Gastroesophageal sphincter (tissue), 4 donors: Measurements from ENCODE around the gene UBFD1. TPM values are rescaled to one million over a fixed set of nuclear protein-coding genes. Genes with fewer than 3 reads are reported as not detected.
"Not testable (repeated sequence)": the region's sequence is repeated elsewhere in the genome, so short reads cannot be mapped to it uniquely, and the experiment has no call there.

Experiments
- ATAC-seq: fragments of 150-250 bp; one replicate; pipeline ENCODE4 v1.9.1; 2016; ENCODE audit warnings: mild to moderate bottlenecking, moderate library complexity
- H3K27ac ChIP-seq, 4 donors: fragments of 200-600 bp; sonication (generic) in 3 of 4; 1 replicate in 3 of 4; 2 replicates in 1 of 4; pipeline ENCODE4 v1.5.1; 2016 to 2019
- H3K27me3 ChIP-seq: fragments of 200-600 bp; sonication (generic); one replicate; pipeline ENCODE4 v1.5.1; 2019
- H3K36me3 ChIP-seq, 2 donors: fragments of 200-600 bp; sonication (generic); one replicate each; pipeline ENCODE4 v1.5.1; 2019; ENCODE audit warnings: control low read depth in 1 of 2
- H3K4me1 ChIP-seq, 3 donors: fragments of 200-600 bp; sonication (generic); 1 replicate in 2 of 3; 2 replicates in 1 of 3; pipeline ENCODE4 v1.5.1; 2016 to 2019; ENCODE audit warnings: control low read depth in 2 of 3
- H3K4me3 ChIP-seq, 2 donors: fragments of 200-600 bp; sonication (generic); one replicate each; pipeline ENCODE4 v1.5.1; 2019; ENCODE audit warnings: mild to moderate bottlenecking in 1 of 2, moderate library complexity in 1 of 2
- H3K9me3 ChIP-seq, 3 donors: fragments of 200-600 bp; sonication (generic); one replicate each; pipeline ENCODE4 v1.5.1; 2017 to 2019; ENCODE audit warnings: control low read depth in 2 of 3
- EP300 ChIP-seq: sonication (generic); formaldehyde crosslinking; IDR thresholded peaks from one replicate; pipeline ENCODE4 v1.6.1; 2017; ENCODE audit warnings: antibody characterized with exemption, mild to moderate bottlenecking
- POLR2A ChIP-seq, 2 donors: fragments of 450-650 bp; IDR thresholded peaks; one replicate each; pipeline ENCODE4 v1.6.1; 2017; ENCODE audit warnings: antibody characterized with exemption in 2 of 2, mild to moderate bottlenecking in 2 of 2, moderate library complexity in 1 of 2
- POLR2AphosphoS5 ChIP-seq: sonication (generic); formaldehyde crosslinking; IDR thresholded peaks from one replicate; pipeline ENCODE4 v1.6.1; 2017; ENCODE audit warnings: antibody characterized with exemption
- WGBS, 2 donors: methylation state at CpG; one replicate each; pipeline ENCODE4 v1.1.5; 2018; ENCODE audit warnings: low coverage in 1 of 2; 5-methylcytosine and 5-hydroxymethylcytosine counted together
- total RNA-seq, 4 donors: library from RNA; depleted of rRNA; stranded (reverse); fragments of >200 nt; gene quantifications; one replicate each; pipeline ENCODE4 v1.1.0, GENCODE V29; 2016
- TF ChIP-seq, protein P1 (sequence below), 4 experiments: fragments of 200-600 bp in 2 of 4; fragments of 450-650 bp in 2 of 4; sonication (generic) in 1 of 4; IDR thresholded peaks; one replicate each; pipeline ENCODE4 v1.5.1; 2017 to 2019; ENCODE audit warnings: antibody characterized with exemption in 4 of 4, mild to moderate bottlenecking in 2 of 4, moderate library complexity in 2 of 4

UBFD1 gene
- total RNA-seq, 4 donors from 2014 or later: 54.5 to 81.3 (median 66.2) TPM

GRCh38 chr16:23510164-23510914 is 47.2 kb upstream of the UBFD1 start, which contains the start of gene GGA2:
GGA2 (minus strand) TSS chr16:23510494; CDS start chr16:23510411, 83 bp downstream.
- peak within 1 kb of the TSS; percentile 68 to 90 for H3K4me3 ChIP-seq
- TF ChIP-seq POLR2A (IDR thresholded peaks at IDR 0.05) (peak; percentile 87 to 88), POLR2AphosphoS5 (peak; percentile 94), EP300 (no peak)
- TF ChIP-seq, protein P1, sequence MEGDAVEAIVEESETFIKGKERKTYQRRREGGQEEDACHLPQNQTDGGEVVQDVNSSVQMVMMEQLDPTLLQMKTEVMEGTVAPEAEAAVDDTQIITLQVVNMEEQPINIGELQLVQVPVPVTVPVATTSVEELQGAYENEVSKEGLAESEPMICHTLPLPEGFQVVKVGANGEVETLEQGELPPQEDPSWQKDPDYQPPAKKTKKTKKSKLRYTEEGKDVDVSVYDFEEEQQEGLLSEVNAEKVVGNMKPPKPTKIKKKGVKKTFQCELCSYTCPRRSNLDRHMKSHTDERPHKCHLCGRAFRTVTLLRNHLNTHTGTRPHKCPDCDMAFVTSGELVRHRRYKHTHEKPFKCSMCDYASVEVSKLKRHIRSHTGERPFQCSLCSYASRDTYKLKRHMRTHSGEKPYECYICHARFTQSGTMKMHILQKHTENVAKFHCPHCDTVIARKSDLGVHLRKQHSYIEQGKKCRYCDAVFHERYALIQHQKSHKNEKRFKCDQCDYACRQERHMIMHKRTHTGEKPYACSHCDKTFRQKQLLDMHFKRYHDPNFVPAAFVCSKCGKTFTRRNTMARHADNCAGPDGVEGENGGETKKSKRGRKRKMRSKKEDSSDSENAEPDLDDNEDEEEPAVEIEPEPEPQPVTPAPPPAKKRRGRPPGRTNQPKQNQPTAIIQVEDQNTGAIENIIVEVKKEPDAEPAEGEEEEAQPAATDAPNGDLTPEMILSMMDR (IDR thresholded peaks at IDR 0.05): peak in 1 of 4 experiments; percentile 42
- ATAC-seq: peak; percentile 97
- H3K4me1 ChIP-seq: peaks cover 0 to 49% (median 10%) of the 10 kb centered on the region in 3 donors
- no peaks in the 10 kb centered on the region for H3K9me3 ChIP-seq
- peak within 1 kb of the TSS; percentile 45 to 92 (median 85) for H3K27ac ChIP-seq
- H3K36me3 ChIP-seq: peaks cover 0 to 12% of the 10 kb centered on the region in 2 donors
- H3K27me3 ChIP-seq: no peaks in the 10 kb centered on the region
- WGBS, 2 donors: 0 to 1% methylated on average over 4 to 14 of the region's 71 CpGs

DNA sequence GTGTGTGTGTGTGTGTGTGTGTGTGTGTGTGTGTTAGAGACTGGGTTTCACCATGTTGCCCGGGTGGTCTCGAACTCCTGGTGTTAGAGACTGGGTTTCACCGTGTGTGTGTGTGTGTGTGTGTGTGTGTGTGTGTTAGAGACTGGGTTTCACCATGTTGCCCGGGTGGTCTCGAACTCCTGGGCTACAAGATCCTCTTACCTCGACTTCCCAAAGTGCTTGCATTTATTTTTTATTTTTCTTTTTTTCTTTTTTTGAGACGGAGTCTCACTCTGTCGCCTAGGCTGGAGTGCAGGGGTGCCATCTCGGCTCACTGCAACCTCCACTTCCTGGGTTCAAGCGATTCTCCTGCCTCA is 46.6 kb upstream of the UBFD1 start:
- not testable (repeated sequence) for H3K9me3 ChIP-seq, H3K27me3 ChIP-seq, ATAC-seq
- H3K4me3 ChIP-seq: peak overlapping the region; percentile 68 to 90
- peaks cover 0 to 12% of the 10 kb centered on the region in 2 donors for H3K36me3 ChIP-seq
- H3K4me1 ChIP-seq: peaks cover 0 to 43% (median 9%) of the 10 kb centered on the region in 3 donors
- 74 to 80% methylated on average over 2 to 10 of the region's 10 CpGs for WGBS, 2 donors
- H3K27ac ChIP-seq: peak overlapping the region in 3 of 4 donors; percentile 81 to 92 (median 89)

DNA sequence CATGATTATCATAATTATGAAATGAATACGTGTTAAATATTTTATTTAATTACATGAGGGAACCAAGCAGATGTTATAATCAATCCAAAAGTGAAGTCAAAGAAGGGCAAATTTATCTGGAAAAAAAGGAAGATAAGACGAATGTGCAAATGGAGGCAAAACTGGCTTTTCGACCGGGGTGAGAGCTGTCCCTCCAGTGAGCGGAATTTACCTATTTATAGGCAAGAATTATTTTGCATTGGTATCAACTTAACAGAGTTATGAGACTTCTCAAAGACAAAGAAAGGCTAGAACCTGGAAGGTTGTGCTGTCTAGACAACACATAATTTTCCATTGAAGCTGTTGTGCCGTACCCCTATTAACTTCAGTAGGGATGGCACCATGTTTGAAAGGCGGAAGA is 45.8 kb upstream of the UBFD1 start:
- peaks cover 0 to 12% of the 10 kb centered on the region in 2 donors for H3K36me3 ChIP-seq
- H3K27me3 ChIP-seq: no peaks in the 10 kb centered on the region
- no peak overlapping the region for H3K4me3 ChIP-seq
- WGBS, 2 donors: 93% methylated on average over 7 of the region's 7 CpGs
- ATAC-seq: no peak
- H3K4me1 ChIP-seq: peaks cover 0 to 35% (median 9%) of the 10 kb centered on the region in 3 donors
- H3K9me3 ChIP-seq: no peaks in the 10 kb centered on the region
- TF ChIP-seq EP300: no peak
- TF ChIP-seq POLR2A (IDR thresholded peaks at IDR 0.05): no peak
- TF ChIP-seq, protein P1 (IDR thresholded peaks at IDR 0.05): no peak
- TF ChIP-seq POLR2AphosphoS5: no peak
- no peak overlapping the region for H3K27ac ChIP-seq

DNA sequence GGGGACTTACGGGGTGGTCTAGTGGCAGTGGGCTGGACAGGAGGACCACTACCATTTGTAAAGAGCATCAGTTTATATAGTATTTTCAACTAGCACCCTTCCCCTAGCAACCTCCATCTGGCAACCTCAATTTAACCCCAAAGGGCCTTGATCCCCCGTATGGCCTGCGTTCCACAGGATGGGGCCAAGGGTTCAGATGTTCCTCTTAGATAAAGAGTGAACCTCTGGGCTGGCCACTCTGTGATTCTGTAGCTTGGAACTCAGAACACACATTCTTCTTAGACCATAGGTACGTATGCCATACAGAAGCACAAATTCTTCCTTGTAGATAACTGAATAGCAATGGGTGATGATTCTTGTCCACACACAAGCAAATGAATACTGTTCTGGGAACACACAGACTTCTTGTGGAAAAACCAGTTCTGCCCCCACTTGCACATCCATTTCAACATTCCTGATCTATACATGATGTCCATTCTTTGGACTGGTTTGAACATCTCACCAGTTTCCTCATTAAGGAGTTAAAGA is 45.3 kb upstream of the UBFD1 start:
- no peak for ATAC-seq
- WGBS, 2 donors: 94 to 95% methylated on average over 2 to 3 of the region's 4 CpGs
- H3K36me3 ChIP-seq: peaks cover 0 to 12% of the 10 kb centered on the region in 2 donors
- H3K27me3 ChIP-seq: no peaks in the 10 kb centered on the region
- H3K4me3 ChIP-seq: no peak overlapping the region
- no peaks in the 10 kb centered on the region for H3K9me3 ChIP-seq
- TF ChIP-seq, protein P1 (IDR thresholded peaks at IDR 0.05): no peak
- TF ChIP-seq EP300 (no peak), POLR2A (IDR thresholded peaks at IDR 0.05) (no peak), POLR2AphosphoS5 (no peak)
- peaks cover 0 to 30% (median 8%) of the 10 kb centered on the region in 3 donors for H3K4me1 ChIP-seq
- H3K27ac ChIP-seq: no peak overlapping the region

GRCh38 chr16:23514381-23515152 is 43.0 kb upstream of the UBFD1 start:
- TF ChIP-seq POLR2AphosphoS5 (no peak), EP300 (no peak), POLR2A (IDR thresholded peaks at IDR 0.05) (no peak)
- TF ChIP-seq, protein P1 (IDR thresholded peaks at IDR 0.05): no peak
- Histone ChIP-seq H3K9me3 (no peaks in the 10 kb centered on the region), H3K36me3 (peaks cover 0 to 18% of the 10 kb centered on the region in 2 donors), H3K4me3 (no peak overlapping the region), H3K4me1 (peaks cover 0 to 8% (median 0%) of the 10 kb centered on the region in 3 donors), H3K27me3 (no peaks in the 10 kb centered on the region), H3K27ac (no peak overlapping the region)
- ATAC-seq: no peak
- WGBS, 2 donors: 81 to 82% methylated on average over 4 to 7 of the region's 7 CpGs
